GM23338 (cell line): ENCODE results near the gene TOX2. TPM values are rescaled to one million over a fixed set of nuclear protein-coding genes. Genes with fewer than 3 reads are reported as not detected.

ENCODE experiments used
- ATAC-seq: fragments of 200-7000 bp; cut with Tn5 transposase; 3 replicates; pipeline ENCODE4 v1.9.1; 2020
- DNase-seq: peaks from one replicate; pipeline ENCODE4 v3.0.0-alpha.2; 2015; ENCODE audit warnings: low spot score
- H2AFZ ChIP-seq: fragments of 200-600 bp; sonication (generic); 2 replicates; pipeline ENCODE4 v1.8.0; 2016; ENCODE audit warnings: antibody characterized with exemption, mild to moderate bottlenecking, moderate library complexity
- H3F3A ChIP-seq: fragments of 200-600 bp; sonication (generic); replicated peaks from 2 replicates; pipeline ENCODE4 v1.8.0; 2017; ENCODE audit warnings: antibody characterized with exemption, mixed run types, low read depth
- H3K27ac ChIP-seq: fragments of 200-600 bp; sonication (generic); 2 replicates; pipeline ENCODE4 v1.6.1; 2016; ENCODE audit warnings: low read depth
- H3K27me3 ChIP-seq: fragments of 200-600 bp; sonication (generic); 2 replicates; pipeline ENCODE4 v1.8.0; 2016; ENCODE audit warnings: mild to moderate bottlenecking, mixed run types, moderate library complexity; ENCODE audit not compliant: insufficient read depth
- H3K36me3 ChIP-seq: fragments of 200-600 bp; sonication (generic); 2 replicates; pipeline ENCODE4 v1.8.0; 2016; ENCODE audit warnings: mild to moderate bottlenecking; ENCODE audit not compliant: insufficient read depth
- H3K4me1 ChIP-seq: fragments of 200-600 bp; sonication (generic); 2 replicates; pipeline ENCODE4 v1.8.0; 2016; ENCODE audit warnings: mild to moderate bottlenecking, moderate library complexity; ENCODE audit not compliant: insufficient read depth
- H3K4me2 ChIP-seq: fragments of 200-600 bp; sonication (generic); 2 replicates; pipeline ENCODE4 v1.7.1; 2017; ENCODE audit warnings: mixed run types
- H3K4me3 ChIP-seq: fragments of 200-600 bp; sonication (generic); 2 replicates; pipeline ENCODE4 v1.6.1; 2016; ENCODE audit warnings: mixed run types
- H3K79me2 ChIP-seq: fragments of 200-600 bp; sonication (generic); replicated peaks from 2 replicates; pipeline ENCODE4 v1.8.0; 2017; ENCODE audit warnings: mild to moderate bottlenecking; ENCODE audit not compliant: insufficient read depth
- H3K9me2 ChIP-seq: fragments of 200-600 bp; sonication (generic); 2 replicates; pipeline ENCODE4 v1.8.0; 2017; ENCODE audit not compliant: insufficient read depth
- H4K20me1 ChIP-seq: fragments of 200-600 bp; sonication (generic); replicated peaks from 2 replicates; pipeline ENCODE4 v1.8.0; 2017; ENCODE audit warnings: mild to moderate bottlenecking; ENCODE audit not compliant: insufficient read depth
- H3K27ac Mint-ChIP-seq: 2 replicates; pipeline ENCODE4 v1.8.0; 2020; ENCODE audit warnings: inconsistent platforms, mild to moderate bottlenecking, moderate library complexity, mixed read lengths
- H3K27me3 Mint-ChIP-seq: 3 replicates; pipeline ENCODE4 v1.8.0; 2022; ENCODE audit warnings: low read depth, mild to moderate bottlenecking, moderate library complexity, mixed read lengths, inconsistent platforms; ENCODE audit not compliant: insufficient read depth, poor library complexity
- H3K36me3 Mint-ChIP-seq: 3 replicates; pipeline ENCODE4 v1.8.0; 2021; ENCODE audit warnings: low read depth, mild to moderate bottlenecking, inconsistent platforms, moderate library complexity, mixed read lengths
- H3K4me1 Mint-ChIP-seq: 3 replicates; pipeline ENCODE4 v1.8.0; 2020; ENCODE audit warnings: mild to moderate bottlenecking, inconsistent platforms, mixed read lengths
- H3K4me3 Mint-ChIP-seq: 3 replicates; pipeline ENCODE4 v1.8.0; 2021; ENCODE audit warnings: moderate library complexity, mild to moderate bottlenecking, inconsistent platforms, mixed read lengths
- H3K9me3 Mint-ChIP-seq: 3 replicates; pipeline ENCODE4 v1.8.0; 2020; ENCODE audit warnings: moderate library complexity, mild to moderate bottlenecking, inconsistent platforms, mixed read lengths
- CREB1 ChIP-seq: fragments of 250-450 bp; sonication (Bioruptor Pico); IDR thresholded peaks from 2 replicates; pipeline ENCODE4 v1.5.0; 2020; ENCODE audit warnings: low read depth, mild to moderate bottlenecking, moderate library complexity
- CTCF ChIP-seq, 2 experiments: fragments of 200-600 bp in 1 of 2; sonication (generic) in 1 of 2; conservative IDR thresholded peaks; 2 replicates each; pipeline versions ENCODE4 v1.5.1 to v1.6.1; 2016 to 2017; ENCODE audit warnings: antibody characterized with exemption in 2 of 2, low read depth in 2 of 2, mild to moderate bottlenecking in 2 of 2, moderate library complexity in 1 of 2
- ETS1 ChIP-seq: IDR thresholded peaks from 2 replicates; pipeline ENCODE4 v1.6.1; 2016; ENCODE audit warnings: antibody characterized with exemption
- EZH2 ChIP-seq: fragments of 200-600 bp; sonication (generic); IDR thresholded peaks from one replicate; pipeline ENCODE4 v1.8.0; 2017; ENCODE audit warnings: antibody characterized with exemption, mild to moderate bottlenecking, low read depth; ENCODE audit not compliant: unreplicated experiment
- EZH2phosphoT487 ChIP-seq: fragments of 200-600 bp; sonication (generic); IDR thresholded peaks from one replicate; pipeline ENCODE4 v1.8.1; 2018; ENCODE audit warnings: antibody characterized with exemption; ENCODE audit not compliant: unreplicated experiment
- JUNB ChIP-seq: IDR thresholded peaks from one replicate; pipeline ENCODE4 v1.6.1; 2016; ENCODE audit warnings: antibody characterized with exemption; ENCODE audit not compliant: unreplicated experiment
- NANOG ChIP-seq: IDR thresholded peaks from 2 replicates; pipeline ENCODE4 v1.6.1; 2016; ENCODE audit warnings: antibody characterized with exemption, borderline replicate concordance
- POLR2AphosphoS5 ChIP-seq: IDR thresholded peaks from 2 replicates; pipeline ENCODE4 v1.6.1; 2016; ENCODE audit warnings: antibody characterized with exemption, low read depth
- REST ChIP-seq: IDR thresholded peaks from one replicate; pipeline ENCODE4 v1.6.1; 2018; ENCODE audit warnings: antibody characterized with exemption; ENCODE audit not compliant: unreplicated experiment
- STAT1 ChIP-seq: IDR thresholded peaks from one replicate; pipeline ENCODE4 v1.6.1; 2016; ENCODE audit warnings: antibody characterized with exemption; ENCODE audit not compliant: unreplicated experiment
- ZNF114 ChIP-seq: fragments of 250-450 bp; sonication (Bioruptor Pico); IDR thresholded peaks from 2 replicates; pipeline ENCODE4 v1.5.0; 2020; ENCODE audit warnings: mild to moderate bottlenecking, moderate library complexity
- ZNF331 ChIP-seq: fragments of 250-450 bp; sonication (Bioruptor Pico); IDR thresholded peaks from 2 replicates; pipeline ENCODE4 v1.5.0; 2020; ENCODE audit warnings: low read depth, mild to moderate bottlenecking, moderate library complexity
- ZNF462 ChIP-seq: fragments of 250-450 bp; sonication (Bioruptor Pico); IDR thresholded peaks from 2 replicates; pipeline ENCODE4 v1.5.0; 2020; ENCODE audit warnings: mild to moderate bottlenecking, moderate library complexity
- polyA plus RNA-seq: library from polyadenylated mRNA; unstranded; fragments of >200 nt; fragmentation: Nextera tagmentation; extraction: Ambion mirVana; gene quantifications from 2 replicates; pipeline ENCODE4 v1.2.1, GENCODE V29; 2016
- total RNA-seq: library from RNA; depleted of rRNA; stranded (reverse); fragments of >200 nt; shearing (Covaris generic); gene quantifications from 2 replicates; pipeline ENCODE4 v1.2.3, GENCODE V29; 2014

The TOX2 gene
- total and polyA plus RNA-seq, 2 experiments from 2014 or later: 1.4 to 1.5 TPM

GRCh38 chr20:44034451-44034850 is 119.8 kb downstream of the TOX2 start:
- H4K20me1 ChIP-seq: no peaks in the 10 kb centered on the region
- H3K27ac ChIP-seq: no peak overlapping the region
- no peak overlapping the region for H2AFZ ChIP-seq
- Mint-ChIP-seq H3K4me3 (no peak overlapping the region), H3K4me1 (peaks cover 10% of the 10 kb centered on the region; the same call in 2 of the 3 replicates), H3K9me3 (no peaks in the 10 kb centered on the region), H3K27me3 (peaks cover 10% of the 10 kb centered on the region), H3K27ac (no peak overlapping the region), H3K36me3 (no peaks in the 10 kb centered on the region; the same call in 2 of the 3 replicates)
- ATAC-seq (no peak), DNase-seq (no peak)
- no peaks in the 10 kb centered on the region for H3K79me2 ChIP-seq
- TF ChIP-seq ZNF114 (CRISPR knock-in tag) (no peak), EZH2phosphoT487 (no peak), ZNF331 (CRISPR knock-in tag) (no peak), NANOG (no peak), CTCF (conservative IDR thresholded peaks at IDR 0.05; ENCODE audit: low read depth in 2 of 2) (no peak), EZH2 (no peak), POLR2AphosphoS5 (no peak), JUNB (no peak), ETS1 (no peak), ZNF462 (CRISPR knock-in tag) (no peak), REST (no peak), STAT1 (no peak), CREB1 (CRISPR knock-in tag) (no peak)
- H3K9me2 ChIP-seq: no peaks in the 10 kb centered on the region
- no peak overlapping the region for H3K4me3 ChIP-seq
- no peaks in the 10 kb centered on the region for H3F3A ChIP-seq
- H3K4me1 ChIP-seq: no peaks in the 10 kb centered on the region
- H3K36me3 ChIP-seq: no peaks in the 10 kb centered on the region
- H3K4me2 ChIP-seq: no peak overlapping the region
- H3K27me3 ChIP-seq: no peaks in the 10 kb centered on the region
